GM21515 (cell line): Measurements from ENCODE around the gene PCGF1.
"Not testable (repeated sequence)": the region's sequence is repeated elsewhere in the genome, so short reads cannot be mapped to it uniquely, and the experiment has no call there.

Source experiments
- ATAC-seq: cut with Tn5 transposase; IDR thresholded peaks from one replicate; pipeline ENCODE4 v1.9.1; 2021; ENCODE audit not compliant: unreplicated experiment

PCGF1 gene

GRCh38 chr2:74499940-74500577 lies 7.4 kb downstream of the PCGF1 start:
- ATAC-seq = no peak

DNA sequence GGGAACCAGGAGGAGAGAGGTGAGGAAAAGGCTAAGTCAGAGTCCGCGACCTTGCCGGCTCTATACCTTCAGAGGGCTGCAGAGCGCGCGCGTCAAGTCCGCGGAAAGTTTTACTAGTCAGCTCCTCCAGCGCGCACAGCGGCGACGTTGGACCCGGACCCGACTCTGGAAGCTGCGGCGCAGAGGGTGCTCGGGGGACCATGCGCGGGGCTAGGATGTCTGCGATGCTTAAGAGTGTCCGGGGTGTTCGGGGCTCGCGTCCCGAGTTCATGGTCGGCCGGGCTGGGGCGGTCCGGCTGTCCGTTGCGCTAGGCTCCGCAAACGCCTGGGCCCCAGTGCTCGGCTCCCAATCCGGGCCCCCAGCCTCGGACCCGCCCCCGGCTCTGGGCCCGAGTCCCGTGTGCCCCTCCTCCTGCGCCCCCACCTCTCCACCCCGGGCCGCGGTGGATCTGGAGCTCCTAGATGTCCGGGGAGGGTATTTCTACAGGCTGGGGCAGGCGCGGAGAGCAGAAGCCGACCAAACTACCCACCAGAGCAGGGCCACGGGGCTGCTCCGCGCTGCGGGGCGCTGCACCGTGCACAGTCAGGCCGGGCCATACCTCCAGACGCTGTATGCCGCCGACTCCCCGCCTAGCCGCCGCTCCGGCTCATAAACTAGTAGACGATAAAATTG lies 8.1 kb downstream of the PCGF1 start, which contains the start of gene LBX2:
TSS of gene LBX2 (minus strand) at position 337 of the 673 bp plus-strand sequence. CDS start at position 271, 66 bp downstream.
- ATAC-seq = no peak

- no peak for ATAC-seq
Measured at GRCh38 chr2:74498500-74499266, 8.8 kb downstream of the PCGF1 start.

- ATAC-seq = no peak
Measured at GRCh38 chr2:74497777-74498499, 9.6 kb downstream of the PCGF1 start.

DNA sequence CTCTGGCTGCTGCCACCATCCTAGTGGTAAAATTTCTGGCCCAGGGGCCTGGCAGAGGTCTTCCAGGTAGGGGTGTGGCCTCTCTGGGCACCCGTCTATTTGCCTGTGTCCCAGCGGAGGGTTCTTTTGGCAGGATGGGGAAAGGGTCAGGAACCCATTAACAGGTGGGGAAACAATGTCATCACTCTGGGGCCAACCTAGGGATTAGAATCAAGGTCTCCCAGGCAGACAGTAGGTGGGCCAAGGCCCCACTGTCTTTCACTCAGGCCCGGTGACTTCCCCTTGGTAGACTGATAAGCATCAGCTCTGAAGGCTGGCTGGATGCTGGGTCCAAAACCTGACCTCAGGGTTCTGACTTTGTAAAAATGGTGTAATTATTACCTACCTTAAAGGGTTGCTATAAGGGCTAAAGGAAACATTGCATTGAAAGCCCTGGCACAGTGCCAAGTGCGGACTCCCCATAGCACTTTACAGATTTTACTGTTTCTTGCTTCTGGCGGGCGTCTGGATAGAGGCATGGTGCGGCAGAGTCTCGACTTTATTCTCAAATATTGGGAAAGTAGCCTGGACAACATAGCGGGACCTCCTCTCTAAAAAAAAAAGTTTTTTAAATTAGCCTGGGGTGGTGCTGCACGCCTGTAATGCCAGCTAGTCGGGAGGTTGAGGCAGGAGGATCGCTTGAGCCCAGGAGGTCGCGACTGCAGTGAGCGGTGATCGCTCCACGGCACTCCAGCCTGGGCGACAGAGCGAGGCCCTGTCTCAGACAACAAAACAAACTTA lies 10.3 kb downstream of the PCGF1 start:
- no peak for ATAC-seq

- ATAC-seq = no peak
Measured at GRCh38 chr2:74495440-74495839, 12.1 kb downstream of the PCGF1 start.

- no peak for ATAC-seq
Measured at GRCh38 chr2:74493546-74493945, 13.9 kb downstream of the PCGF1 start.

DNA sequence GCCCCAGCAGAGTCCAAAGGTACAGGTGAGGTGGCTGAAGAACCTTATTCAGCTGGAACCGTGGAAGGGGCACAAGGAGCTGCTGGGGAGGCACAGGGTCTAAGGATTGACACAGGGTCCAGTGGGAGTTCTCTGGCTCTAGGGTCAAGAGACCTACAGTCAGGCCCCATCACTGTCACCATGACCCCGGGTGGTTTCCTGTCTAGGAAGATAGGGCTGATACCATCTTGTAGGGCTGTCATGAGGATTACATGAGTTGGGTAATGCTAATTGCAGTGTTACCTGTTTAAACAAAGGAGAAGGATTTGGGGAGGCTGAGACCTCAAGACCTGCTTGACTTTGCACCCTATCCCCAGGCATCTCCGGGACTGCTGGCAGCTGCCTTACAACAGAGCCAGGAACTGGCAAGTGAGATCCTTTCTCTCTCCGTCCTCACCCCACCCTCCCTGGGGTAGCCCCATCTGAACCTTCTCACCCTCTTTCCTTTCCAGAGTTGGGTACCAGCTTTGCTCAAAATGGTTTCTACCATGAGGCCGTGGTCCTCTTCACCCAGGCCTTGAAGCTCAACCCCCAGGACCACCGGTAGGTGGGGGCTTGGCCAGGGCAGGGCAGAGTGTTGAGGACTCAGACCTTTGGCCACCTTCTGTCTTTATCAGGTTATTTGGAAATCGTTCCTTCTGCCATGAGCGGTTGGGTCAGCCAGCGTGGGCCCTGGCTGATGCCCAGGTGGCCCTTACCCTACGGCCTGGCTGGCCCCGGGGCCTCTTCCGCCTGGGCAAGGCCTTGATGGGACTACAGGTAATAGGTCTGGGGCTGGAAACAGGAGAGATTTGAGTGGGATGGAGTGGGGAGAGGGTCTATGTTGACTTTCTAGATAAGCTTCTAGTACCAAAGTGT lies 15.6 kb downstream of the PCGF1 start:
- no peak for ATAC-seq

DNA sequence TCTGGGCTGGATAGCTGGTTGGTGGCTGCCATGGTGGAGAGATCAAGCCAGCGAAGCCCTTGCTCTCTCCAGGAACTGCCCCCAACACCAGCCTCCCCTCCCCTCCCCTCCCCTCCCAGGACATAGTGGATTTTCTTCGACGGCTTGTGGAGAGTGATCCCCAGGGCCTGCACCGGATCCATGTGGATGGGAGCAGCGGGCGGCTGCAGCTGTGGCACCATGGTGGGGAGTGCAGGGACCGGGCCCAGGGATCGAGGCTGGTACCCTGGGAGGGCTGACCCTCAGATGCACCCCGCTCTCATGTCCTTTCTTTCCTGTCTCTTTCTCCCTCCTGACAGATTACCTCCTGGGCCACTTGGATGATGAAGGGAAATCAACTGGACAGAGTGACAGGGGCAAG lies 17.6 kb downstream of the PCGF1 start:
- no peak for ATAC-seq

GRCh38 chr2:74488643-74489481 lies 18.6 kb downstream of the PCGF1 start:
- no peak for ATAC-seq

DNA sequence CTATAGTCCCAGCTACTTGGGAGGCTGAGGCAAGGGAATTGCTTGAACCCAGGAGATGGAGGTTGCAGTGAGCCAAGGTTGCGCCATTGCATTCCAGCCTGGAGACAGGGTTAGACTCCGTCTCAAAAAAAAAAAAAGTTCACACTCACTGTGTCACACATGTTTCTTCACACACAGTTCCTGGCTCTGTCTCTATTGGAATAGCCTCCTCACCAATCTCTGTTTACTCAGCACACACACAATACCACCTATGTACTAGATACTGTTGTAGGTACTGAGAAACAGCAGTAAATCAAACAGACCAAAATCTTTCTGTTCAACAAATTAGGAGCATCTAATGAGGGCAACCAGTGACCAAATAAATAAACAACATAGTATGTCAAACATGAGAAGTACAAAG lies 21.4 kb downstream of the PCGF1 start:
- ATAC-seq = no peak

- ATAC-seq = not testable (repeated sequence)
Measured at GRCh38 chr2:74483675-74484164, 23.8 kb downstream of the PCGF1 start.

DNA sequence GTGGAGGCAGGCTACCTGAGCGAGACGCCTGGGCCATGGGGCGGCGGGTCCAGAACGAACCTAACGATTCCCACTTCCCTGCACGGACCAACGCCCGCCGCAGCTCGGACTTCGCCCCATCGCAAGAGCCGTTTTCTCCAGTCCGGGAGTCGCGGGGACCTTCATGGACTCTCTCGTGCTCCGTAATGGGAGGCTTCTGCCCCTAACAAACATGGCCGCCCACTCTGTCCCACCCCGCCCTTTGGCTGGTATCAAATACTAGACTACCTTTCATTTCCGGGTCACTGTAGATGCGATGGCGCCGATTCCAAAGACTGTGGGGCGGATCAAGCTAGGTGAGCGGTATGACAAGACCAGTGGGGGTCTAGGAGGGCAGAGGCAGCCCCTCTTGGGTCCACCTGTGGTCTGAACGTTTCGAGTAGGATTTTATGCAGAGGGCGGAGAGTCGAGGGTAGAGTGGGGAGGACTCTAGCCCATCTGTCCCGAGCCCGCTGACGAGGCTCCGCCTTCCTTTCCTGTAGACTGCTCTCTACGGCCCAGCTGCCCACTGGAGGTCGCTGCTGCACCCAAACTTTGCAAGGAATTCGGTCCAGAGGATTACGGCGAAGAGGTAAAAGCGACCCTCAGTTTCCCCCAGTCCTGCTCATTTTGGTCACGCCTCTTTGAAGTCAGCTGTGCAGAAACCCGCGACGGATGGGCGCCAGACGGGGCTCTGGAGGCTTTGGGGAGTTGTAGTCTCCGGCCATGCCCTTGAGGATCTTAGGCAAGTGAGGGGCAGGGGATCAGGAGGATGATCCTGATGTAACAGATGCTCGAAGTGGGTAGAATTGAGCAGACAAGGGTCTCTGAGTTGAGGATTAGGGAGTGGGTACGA lies 24.5 kb downstream of the PCGF1 start, which contains the start of the genes CCDC142 and TTC31:
TSS of gene CCDC142 (minus strand) at position 198 of the 874 bp plus-strand sequence. CDS start at position 37, 161 bp downstream.
TSS of gene TTC31 (plus strand) at position 281 of the 874 bp plus-strand sequence. CDS start at position 296, 15 bp downstream.
- ATAC-seq = peak; percentile 84

DNA sequence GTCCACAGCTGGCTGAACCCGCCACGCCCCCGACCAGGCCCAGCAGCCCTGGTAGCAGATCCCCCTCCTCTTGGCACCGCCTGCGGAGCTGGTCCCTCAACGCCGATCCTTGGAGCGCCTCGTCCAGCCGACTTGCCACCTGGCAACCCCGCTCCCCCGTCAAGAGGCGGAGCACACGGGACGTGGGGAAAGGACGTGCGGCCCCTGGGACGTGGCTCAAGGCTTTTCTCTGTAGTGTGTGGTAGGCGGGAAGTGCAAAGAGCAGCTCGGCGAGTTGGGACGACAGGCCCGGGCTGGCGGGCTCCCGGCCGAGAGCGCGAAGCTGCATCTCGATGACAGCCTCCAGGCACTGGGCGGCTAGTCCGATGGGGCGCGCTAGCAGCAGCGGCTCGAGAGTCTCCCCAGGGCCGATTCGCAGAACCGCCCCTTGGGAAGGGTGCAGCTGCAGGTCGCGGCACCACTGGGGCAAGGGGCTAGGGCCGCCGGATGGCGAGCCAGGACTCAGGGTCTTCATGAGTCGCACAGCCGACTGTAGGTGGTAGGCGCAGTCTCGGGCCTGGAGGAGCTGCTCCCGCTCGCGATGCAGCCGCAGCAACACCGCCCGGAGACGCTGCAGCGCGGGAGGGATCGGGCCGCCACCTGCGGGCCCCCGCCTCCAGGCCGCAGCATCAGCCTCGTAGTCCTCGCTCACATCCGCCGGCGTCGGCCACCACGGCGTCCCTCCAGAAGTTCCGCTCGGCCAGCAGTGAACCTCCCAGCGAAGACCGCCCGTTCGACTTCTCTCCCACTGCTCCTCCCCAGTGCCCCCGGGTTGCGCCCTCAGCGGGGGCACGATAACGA lies 25.3 kb downstream of the PCGF1 start:
- peak; percentile 41 for ATAC-seq

- ATAC-seq = no peak
Measured at GRCh38 chr2:74481431-74481830, 26.1 kb downstream of the PCGF1 start.

DNA sequence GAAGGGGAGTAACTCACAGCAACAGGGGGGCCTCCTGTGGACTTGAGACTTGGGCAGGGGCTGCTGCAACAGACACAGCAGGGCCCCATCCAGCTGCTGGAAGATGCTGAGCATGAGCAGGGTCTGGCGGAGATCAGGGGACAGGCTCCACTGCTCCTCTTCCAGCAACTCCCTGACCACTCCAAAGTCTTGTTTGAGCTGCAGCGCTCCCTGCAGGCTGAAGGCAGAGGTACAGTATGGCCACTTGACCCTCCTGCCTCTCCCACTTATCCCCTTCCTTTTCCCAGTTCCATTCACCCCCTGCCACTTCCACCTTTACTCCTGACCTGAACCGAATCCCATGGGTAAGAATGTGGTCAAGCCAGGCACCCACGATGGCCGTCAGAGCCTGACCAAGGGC lies 32.6 kb downstream of the PCGF1 start:
- ATAC-seq = no peak
